A673 (cell line): ENCODE results near the gene DENND5A.

Source experiments
- EZH2 ChIP-seq: fragments of 200-600 bp; sonication (generic); IDR thresholded peaks from 2 replicates; pipeline ENCODE4 v1.6.1; 2017; ENCODE audit warnings: borderline replicate concordance, low read depth, mild to moderate bottlenecking, mixed read lengths, antibody characterized with exemption, low read length; ENCODE audit not compliant: poor library complexity, severe bottlenecking
- TF ChIP-seq, protein P1 (sequence below): fragments of 300-800, 200-600 bp; sonication (generic); conservative IDR thresholded peaks from 2 replicates; pipeline ENCODE4 v1.5.1; 2017; ENCODE audit warnings: low read depth, mild to moderate bottlenecking, antibody characterized with exemption, low read length, moderate library complexity, mixed read lengths

DNA sequence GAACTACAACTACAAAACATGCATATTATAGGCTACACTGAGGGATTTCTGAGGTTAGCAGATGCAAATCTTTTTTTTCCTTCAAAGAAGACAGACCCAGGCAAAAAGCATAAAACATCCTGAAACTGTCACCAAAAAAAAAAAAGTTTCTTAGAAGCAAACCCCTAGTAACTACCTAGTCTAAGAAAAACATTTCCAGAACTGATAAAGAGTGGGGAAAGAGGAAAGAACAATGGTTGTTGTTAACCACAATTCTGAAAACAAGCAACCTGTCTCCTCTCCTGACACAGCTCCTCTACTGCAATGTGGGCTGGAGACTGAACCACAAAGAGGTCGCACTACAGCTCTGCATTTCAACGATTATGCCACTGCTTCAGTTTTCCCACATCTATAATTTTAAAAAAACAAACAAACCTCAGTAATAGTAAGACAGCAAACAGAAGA lies 15.0 kb downstream of the DENND5A start:
- no peak for TF ChIP-seq EZH2
- TF ChIP-seq, protein P1, sequence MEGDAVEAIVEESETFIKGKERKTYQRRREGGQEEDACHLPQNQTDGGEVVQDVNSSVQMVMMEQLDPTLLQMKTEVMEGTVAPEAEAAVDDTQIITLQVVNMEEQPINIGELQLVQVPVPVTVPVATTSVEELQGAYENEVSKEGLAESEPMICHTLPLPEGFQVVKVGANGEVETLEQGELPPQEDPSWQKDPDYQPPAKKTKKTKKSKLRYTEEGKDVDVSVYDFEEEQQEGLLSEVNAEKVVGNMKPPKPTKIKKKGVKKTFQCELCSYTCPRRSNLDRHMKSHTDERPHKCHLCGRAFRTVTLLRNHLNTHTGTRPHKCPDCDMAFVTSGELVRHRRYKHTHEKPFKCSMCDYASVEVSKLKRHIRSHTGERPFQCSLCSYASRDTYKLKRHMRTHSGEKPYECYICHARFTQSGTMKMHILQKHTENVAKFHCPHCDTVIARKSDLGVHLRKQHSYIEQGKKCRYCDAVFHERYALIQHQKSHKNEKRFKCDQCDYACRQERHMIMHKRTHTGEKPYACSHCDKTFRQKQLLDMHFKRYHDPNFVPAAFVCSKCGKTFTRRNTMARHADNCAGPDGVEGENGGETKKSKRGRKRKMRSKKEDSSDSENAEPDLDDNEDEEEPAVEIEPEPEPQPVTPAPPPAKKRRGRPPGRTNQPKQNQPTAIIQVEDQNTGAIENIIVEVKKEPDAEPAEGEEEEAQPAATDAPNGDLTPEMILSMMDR, result no peak
